DOHH2 (cell line): ENCODE results near the gene NGF.

ENCODE experiments used
- EZH2phosphoT487 ChIP-seq: fragments of 200-600 bp; sonication (generic); IDR thresholded peaks from 2 replicates; pipeline ENCODE4 v1.6.1; 2017; ENCODE audit warnings: borderline replicate concordance, mild to moderate bottlenecking, antibody characterized with exemption, low read length, moderate library complexity, mixed read lengths
- TF ChIP-seq, protein P1 (sequence below): fragments of 200-600 bp; sonication (generic); IDR thresholded peaks from one replicate; pipeline ENCODE4 v1.5.1; 2014; ENCODE audit warnings: antibody characterized with exemption, mild to moderate bottlenecking, low read depth, low read length; ENCODE audit not compliant: poor library complexity, severe bottlenecking

DNA sequence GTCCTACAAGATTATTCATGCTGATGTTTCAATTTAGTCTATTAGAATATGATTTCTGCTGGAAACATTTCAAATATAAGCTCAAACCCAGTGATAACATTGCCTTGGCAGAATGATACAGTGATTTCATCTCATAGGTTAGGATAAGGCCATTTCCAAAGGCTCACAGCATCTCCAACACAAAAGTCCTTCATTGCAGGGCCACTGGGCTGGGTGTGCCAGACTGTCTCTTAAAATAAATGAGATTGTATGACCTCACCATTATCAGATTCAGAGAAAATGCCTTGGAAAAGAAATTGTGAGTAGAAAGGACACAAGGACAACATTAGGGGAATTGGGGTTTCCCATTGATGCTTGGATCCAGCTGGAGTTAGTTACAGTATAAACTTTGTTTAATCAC, 30.4 kb downstream of the NGF start:
- TF ChIP-seq, protein P1, sequence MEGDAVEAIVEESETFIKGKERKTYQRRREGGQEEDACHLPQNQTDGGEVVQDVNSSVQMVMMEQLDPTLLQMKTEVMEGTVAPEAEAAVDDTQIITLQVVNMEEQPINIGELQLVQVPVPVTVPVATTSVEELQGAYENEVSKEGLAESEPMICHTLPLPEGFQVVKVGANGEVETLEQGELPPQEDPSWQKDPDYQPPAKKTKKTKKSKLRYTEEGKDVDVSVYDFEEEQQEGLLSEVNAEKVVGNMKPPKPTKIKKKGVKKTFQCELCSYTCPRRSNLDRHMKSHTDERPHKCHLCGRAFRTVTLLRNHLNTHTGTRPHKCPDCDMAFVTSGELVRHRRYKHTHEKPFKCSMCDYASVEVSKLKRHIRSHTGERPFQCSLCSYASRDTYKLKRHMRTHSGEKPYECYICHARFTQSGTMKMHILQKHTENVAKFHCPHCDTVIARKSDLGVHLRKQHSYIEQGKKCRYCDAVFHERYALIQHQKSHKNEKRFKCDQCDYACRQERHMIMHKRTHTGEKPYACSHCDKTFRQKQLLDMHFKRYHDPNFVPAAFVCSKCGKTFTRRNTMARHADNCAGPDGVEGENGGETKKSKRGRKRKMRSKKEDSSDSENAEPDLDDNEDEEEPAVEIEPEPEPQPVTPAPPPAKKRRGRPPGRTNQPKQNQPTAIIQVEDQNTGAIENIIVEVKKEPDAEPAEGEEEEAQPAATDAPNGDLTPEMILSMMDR = no peak
- no peak for TF ChIP-seq EZH2phosphoT487
